Activated CD4-positive, CD25-positive, alpha-beta regulatory T cell treated with anti-CD3 and anti-CD28 coated beads, Interleukin-2, amount 50 U/mL, for 72 hours (primary cell): Measurements from ENCODE around the gene C4A.
"Not testable (repeated sequence)": the region's sequence is repeated elsewhere in the genome, so short reads cannot be mapped to it uniquely, and the experiment has no call there.

ENCODE experiments used
- DNase-seq: peaks from one replicate; pipeline ENCODE4 v3.0.0; 2021

C4A gene

DNA sequence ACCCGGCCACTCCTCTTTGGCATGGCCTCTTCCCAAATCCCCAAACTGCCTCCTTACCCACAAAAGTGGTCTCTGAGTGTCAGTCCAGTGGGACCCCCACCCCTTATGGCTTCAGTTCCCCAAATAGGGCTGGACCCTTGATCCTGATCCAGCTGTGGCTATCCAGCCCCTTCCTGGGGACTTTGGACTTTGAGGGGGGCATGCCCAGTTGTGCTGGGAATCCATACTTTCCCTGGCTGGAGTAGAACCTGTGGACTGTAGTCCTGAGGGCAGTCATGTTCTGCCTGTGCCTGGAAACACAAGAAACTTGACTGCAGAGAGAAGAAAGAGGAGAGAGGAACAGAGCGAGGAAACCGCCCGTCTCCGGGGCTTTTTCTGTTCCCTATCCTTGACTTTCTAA is 55.3 kb downstream of the C4A start:
- not testable (repeated sequence) for DNase-seq

DNA sequence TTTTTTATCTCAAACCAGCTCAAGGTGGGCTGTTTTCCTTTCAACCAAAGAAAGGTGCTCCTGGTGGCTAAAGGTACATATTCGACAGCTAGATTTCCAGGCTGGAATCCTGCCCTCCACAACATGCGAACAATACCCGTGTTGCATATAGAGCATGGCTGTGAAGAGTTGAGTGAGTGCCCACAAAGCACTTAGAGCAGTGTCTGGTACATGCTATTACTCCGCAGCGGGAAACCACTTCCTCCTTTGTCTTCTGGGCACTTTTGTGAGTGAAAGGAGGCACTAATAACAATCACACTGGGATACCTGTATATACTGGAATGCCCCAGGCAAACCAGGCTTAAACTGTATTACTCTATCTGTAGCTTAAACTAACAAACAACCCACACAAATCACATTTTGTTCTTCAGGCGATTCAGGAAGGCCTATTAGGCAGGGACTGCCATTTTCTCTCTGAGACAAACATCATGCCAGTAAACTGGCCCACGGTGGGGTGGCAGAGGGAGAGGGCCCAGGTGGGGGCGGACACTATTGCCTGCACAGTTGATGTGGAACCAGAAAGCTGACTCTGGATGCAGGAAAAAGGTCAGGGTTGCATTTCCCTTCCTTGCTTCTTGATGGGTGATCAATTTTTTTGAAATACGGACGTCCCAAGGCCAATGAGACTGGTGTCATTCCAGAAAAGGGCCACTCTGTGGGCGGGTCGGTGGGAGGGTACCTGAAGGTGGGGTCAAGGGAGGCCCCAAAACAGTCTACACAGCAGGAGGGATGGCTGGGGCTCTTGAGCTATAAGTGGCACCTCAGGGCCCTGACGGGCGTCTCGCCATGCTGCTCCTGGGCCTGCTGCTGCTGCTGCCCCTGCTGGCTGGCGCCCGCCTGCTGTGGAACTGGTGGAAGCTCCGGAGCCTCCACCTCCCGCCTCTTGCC is 56.0 kb downstream of the C4A start, which contains the start of gene CYP21A2:
TSS of gene CYP21A2 (plus strand) at position 818 of the 927 bp plus-strand sequence. CDS start at position 826, 8 bp downstream.
- peak; percentile 23 for DNase-seq

DNA sequence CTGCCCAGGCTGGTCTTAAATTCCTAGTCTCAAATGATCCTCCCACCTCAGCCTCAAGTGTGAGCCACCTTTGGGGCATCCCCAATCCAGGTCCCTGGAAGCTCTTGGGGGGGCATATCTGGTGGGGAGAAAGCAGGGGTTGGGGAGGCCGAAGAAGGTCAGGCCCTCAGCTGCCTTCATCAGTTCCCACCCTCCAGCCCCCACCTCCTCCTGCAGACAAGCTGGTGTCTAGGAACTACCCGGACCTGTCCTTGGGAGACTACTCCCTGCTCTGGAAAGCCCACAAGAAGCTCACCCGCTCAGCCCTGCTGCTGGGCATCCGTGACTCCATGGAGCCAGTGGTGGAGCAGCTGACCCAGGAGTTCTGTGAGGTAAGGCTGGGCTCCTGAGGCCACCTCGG is 57.0 kb downstream of the C4A start:
- peak; percentile 9 for DNase-seq

DNA sequence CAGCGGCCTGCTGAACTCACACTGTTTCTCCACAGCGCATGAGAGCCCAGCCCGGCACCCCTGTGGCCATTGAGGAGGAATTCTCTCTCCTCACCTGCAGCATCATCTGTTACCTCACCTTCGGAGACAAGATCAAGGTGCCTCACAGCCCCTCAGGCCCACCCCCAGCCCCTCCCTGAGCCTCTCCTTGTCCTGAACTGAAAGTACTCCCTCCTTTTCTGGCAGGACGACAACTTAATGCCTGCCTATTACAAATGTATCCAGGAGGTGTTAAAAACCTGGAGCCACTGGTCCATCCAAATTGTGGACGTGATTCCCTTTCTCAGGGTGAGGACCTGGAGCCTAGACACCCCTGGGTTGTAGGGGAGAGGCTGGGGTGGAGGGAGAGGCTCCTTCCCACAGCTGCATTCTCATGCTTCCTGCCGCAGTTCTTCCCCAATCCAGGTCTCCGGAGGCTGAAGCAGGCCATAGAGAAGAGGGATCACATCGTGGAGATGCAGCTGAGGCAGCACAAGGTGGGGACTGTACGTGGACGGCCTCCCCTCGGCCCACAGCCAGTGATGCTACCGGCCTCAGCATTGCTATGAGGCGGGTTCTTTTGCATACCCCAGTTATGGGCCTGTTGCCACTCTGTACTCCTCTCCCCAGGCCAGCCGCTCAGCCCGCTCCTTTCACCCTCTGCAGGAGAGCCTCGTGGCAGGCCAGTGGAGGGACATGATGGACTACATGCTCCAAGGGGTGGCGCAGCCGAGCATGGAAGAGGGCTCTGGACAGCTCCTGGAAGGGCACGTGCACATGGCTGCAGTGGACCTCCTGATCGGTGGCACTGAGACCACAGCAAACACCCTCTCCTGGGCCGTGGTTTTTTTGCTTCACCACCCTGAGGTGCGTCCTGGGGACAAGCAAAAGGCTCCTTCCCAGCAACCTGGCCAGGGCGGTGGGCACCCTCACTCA is 57.7 kb downstream of the C4A start:
- not testable (repeated sequence) for DNase-seq

DNA sequence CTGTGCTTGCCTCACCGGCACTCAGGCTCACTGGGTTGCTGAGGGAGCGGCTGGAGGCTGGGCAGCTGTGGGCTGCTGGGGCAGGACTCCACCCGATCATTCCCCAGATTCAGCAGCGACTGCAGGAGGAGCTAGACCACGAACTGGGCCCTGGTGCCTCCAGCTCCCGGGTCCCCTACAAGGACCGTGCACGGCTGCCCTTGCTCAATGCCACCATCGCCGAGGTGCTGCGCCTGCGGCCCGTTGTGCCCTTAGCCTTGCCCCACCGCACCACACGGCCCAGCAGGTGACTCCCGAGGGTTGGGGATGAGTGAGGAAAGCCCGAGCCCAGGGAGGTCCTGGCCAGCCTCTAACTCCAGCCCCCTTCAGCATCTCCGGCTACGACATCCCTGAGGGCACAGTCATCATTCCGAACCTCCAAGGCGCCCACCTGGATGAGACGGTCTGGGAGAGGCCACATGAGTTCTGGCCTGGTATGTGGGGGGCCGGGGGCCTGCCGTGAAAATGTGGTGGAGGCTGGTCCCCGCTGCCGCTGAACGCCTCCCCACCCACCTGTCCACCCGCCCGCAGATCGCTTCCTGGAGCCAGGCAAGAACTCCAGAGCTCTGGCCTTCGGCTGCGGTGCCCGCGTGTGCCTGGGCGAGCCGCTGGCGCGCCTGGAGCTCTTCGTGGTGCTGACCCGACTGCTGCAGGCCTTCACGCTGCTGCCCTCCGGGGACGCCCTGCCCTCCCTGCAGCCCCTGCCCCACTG is 58.6 kb downstream of the C4A start:
- not testable (repeated sequence) for DNase-seq

DNA sequence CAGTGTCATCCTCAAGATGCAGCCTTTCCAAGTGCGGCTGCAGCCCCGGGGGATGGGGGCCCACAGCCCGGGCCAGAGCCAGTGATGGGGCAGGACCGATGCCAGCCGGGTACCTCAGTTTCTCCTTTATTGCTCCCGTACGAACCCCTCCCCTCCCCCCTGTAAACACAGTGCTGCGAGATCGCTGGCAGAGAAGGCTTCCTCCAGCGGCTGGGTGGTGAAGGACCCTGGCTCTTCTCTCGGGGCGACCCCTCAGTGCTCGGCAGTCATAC is 59.1 kb downstream of the C4A start:
- not testable (repeated sequence) for DNase-seq

DNA sequence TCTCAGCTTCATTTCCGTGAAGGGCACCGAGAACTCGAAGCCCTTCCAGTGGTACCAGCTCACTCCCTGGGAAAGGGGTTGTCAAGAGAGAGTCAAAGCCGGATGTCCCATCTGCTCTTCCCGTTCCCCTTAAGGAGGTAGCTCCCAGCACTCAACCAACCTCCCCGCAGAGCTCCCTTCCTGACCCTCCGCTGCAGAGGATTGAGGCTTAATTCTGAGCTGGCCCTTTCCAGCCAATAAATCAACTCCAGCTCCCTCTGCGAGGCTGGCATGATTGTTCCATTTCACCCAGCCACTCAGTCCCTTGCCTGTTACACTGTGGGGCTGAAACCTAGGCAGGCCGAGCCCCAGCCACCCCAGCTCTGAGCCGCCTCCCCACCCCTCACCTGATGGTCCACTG is 59.5 kb downstream of the C4A start:
- not testable (repeated sequence) for DNase-seq

DNA sequence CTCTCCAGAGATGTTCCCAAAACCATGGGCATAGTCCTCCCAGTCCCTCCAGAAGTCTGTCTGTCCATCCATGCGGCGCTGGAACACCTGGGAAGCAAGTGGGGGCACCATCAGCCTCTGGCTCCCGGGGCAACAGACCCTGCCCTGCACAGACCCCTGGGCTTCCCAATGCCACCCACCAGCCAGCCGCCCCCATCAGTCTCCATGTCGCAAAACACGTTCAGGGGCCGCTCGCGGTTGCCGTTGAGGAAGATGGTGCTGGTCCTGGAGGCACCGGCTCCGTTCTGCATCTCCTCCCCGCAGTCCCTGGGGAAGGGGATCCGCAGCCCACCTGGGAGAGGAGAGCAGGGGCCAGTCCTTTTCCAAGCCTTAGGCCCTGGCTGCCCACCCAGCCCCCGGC is 60.4 kb downstream of the C4A start:
- DNase-seq, result not testable (repeated sequence)

DNA sequence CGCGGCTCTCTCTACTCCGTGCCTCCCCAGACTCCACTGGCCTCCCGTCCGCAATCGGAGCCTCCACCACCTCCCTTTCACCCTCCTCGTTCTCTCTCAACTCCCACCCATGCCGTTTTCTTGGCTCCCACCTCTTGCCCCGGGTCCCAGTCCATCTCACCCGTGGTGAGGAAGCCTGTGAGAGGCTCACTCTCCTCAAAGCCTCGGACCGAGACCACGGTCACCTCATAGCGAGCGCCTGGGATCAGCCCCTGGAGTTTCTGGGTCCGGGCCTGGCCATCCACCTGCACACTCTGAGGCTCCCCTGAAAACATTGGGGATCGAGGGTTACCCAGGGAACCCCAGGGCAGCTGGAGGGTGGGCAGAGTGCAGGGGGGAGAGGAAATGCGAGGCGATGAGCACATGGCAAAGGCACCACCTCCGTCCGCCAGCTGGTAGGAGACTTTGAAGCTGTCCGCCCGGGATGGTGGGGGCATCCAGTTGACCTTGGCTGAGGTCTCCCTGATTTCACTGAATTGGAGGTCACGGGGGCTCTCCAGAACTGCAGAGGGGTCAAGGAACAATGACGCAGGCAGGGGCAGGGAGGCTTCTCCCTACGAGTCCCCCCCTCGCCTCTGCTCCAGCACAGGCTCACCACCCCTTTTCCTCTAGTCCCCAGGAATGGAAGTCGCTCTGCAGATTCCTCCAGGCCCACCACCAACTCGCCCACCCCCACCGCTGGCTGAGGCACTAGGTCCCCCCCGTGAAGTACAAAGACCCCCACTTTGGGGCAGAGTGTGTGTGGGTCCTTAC is 61.9 kb downstream of the C4A start:
- not testable (repeated sequence) for DNase-seq

DNA sequence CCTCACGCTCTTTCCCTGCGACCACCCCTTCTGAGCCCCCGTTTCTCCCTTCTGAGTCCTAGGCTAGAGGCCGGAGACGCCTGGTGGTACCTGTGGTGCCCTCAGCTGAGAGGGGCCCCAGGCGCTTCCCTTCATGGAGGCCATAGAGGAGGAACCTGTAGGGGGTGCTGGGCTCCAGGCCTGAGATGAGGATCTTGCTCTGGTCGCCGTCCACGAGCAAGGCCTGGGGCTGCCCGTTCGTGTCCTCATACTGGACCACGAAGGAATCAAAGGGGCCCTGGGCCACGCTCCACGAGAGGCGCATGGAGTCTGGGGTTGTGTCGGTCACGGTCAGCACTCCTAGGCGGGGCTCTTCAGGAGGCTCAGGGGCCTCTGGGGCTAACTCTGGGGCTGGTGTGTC is 63.1 kb downstream of the C4A start:
- DNase-seq, result not testable (repeated sequence)

DNA sequence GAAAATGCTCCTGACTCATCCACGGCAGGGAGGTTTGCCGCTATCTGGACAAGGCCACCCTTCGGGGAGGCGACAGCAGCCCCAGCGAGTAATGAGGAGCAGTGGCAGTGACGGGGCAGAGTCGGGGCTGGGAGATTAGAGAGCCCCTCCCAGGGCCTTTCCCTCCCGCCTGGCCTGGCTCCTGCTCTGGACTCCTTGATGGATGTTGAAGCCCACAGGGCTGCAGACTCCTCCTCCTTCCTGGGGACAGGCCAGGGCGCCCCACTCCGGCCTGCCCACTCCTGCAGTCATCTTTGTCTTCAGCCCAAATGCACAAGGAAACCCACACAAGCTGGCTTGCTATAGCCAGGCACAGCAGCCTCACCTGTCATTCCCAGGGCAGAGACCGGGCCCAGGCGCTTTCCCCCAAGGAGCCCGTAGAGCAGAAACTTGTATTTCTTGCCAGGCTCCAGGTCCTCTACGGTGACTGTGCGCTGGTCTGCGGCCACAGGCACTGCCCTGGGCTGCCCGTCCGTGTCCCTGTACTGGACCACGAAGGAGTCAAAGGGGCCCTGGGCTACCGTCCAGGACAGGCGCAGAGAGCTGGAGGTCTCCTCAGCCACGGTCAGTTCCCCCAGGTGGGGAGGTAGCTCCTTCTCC is 64.1 kb downstream of the C4A start:
- DNase-seq, result no peak

DNA sequence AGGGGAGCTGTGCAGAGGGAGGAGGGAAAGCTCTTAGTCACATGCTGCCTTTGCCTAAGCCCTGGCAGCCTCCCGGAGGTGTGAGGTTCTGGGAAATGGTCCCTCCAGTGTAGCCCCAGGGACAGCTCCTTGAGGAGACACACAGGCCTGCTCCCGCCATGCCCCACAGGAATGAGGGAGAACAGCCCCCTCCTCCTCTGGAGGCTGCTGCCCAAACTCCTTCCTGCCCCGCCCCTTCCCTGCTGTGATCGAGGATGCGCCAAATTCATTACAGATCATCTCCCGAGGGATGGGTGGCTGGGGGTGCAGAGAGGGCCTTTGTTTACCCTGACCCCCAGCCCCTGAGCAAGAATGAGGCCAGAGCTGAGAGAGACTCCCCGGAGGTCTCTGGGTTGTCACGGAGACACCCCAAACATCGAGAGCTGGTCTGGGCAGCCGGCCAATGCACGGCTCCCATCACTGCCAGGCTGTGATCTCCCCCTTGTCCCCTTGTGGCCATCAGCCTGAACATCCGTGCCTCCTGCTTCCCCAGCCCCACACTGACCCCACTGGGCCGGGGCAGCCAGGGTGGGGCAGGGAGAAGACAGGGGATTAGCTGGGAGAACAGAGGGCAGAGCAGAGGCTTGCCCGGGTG is 64.7 kb downstream of the C4A start:
- DNase-seq, result no peak

DNA sequence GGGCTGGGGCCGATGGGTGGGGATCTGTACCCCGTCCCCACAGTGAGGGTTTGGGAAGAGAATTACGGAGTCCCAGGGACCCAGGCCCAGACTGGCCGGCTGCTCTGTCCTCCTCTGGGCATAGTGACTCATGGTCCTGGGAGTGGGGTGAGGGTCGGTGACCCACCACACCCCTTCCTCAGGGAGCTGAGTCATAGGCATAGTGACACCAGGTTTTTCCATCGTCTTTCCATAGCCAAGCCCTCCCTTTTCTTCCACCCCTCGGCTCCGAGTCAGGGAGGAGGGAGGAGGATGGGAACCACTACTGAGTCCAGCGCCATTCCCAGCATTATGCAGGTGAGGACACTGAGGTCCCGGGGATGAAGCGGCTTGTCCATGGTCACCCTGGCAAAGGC is 65.2 kb downstream of the C4A start:
- DNase-seq, result no peak

DNA sequence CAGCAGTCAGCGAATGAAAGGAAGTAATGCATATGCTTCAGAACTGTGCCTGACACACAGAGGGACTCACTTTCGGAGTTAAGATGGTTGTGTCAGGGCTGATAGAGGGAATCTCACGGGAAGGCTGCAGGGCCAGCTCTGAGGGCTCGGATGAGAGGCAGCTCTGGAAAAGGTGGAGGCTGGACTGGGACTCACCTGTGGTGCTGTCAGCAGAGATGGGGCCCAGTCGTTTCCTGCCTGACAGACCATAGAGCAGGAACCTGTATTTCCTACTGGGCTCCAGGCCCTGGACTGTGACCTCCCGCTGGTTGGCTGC is 65.6 kb downstream of the C4A start:
- no peak for DNase-seq

DNA sequence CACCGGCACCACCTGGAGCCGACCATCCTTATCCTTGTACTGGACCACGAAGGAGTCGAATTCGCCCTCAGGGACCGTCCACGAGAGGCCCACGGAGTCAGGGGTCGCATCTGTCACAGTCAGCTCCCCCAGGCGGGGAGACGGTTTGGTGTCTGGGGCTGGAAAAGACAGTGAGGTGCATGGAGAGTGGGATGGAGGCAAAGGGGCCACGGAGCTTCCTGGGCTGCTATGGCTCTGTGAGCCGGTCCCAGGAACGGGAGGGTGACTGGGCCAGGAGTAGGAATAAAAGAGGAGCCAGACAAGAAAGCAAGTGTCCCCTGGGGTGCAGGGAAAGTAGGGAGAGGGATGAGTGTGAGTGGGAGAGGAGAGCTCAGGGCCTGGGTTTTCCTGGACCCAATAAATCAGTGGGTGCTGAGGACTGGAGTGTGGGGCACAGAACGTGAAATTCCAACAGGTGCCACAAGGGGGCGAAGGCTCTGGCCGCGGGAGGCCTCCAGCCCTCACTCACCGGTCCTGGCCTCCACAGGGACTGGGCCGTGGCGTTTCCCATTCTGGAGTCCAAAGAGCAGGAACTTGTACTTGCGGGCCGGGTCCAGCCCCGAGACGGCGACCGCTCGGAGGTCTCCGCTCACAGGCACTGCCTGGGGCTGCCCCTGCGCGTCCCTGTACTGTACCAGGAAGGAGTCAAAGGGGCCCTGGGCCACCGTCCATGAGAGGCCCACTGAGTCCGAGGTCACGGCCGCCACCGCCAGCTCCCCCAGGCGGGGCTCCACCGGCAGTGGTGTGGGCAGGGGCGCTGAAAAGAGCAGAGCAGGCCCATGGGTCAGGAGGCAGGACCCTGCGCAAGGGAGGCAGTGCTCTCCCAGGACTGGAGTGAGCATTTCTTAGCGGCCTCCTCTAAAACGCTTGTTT is 66.3 kb downstream of the C4A start:
- peak; percentile 85 for DNase-seq

DNA sequence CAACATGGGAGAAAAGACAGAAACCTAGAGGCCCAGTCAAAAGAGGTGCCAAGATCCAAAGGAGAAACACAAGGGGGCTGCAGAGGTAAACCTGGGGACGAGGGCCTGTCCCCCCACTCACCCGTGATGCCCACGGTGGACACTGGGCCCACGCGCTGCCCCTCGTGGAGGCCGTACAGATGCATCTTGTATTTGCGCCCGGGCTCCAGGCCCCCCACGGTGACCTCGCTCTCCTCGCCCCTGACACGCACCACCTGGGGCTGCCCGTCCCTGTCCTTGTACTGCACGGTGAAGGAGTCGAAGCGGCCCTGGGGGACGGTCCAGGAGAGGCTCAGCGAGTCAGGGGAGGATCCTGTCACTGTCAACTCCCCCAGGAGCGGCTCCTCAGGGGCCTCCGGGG is 67.3 kb downstream of the C4A start:
- DNase-seq, result not testable (repeated sequence)

DNA sequence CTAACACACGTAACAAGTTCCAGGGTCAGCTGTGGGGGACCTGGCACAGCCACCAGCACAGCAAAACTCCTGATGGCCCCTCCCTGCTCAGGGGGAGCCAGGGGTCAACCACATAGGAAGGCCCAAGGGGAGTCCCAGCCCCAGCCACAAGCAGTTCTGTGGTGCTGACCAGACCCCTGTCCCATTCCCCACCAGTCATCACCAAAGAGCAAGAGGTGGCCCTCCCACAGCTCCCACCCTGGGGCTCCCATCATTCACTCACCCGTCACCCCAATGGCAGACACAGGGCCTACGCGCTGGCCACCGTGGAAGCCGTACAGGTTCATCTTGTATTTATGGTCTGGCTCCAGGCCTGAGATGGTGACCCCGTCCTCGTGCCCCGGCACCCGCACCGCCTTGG is 67.9 kb downstream of the C4A start:
- not testable (repeated sequence) for DNase-seq

DNA sequence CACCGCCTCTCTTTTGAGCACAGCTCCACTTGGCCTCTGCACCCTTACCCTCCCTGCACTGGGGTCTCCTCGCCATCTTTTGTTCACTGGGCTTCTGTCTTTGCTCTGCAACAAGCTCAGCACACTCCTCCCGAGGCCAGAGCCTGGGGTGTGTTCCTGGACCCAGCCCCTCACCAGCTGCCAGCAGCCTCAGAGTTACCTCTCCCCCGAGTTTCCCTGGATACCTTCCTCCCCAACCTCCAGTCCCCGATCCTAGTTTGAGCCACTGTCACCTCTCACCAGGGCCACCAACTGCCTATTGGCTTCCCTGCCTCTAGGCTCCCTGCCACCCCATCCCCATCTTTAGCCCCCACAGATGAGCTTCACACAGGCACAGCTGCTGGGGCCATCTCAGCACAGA is 68.7 kb downstream of the C4A start:
- no peak for DNase-seq
